ENCODE measurements around the gene TRIM3.

Gene TRIM3

DNA sequence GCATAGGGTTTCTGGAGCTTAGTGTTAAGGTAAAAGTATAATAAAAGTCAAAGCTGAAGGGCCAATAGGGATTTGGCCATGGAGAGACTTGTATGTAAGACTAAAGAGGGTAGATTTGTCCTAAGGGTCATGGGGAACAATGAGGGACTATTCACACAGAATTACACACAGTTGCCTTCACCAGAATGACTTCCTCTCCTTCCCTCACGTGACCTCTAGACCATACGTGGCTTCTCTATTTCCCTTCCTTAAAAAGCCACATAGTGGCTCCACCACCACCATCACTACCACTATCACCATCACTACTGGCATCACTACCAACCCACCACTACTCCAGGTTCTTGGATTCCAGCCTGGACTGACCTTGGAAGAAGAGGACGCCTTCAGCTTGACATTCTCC lies 35.7 kb downstream of the TRIM3 start:
- DNase-seq (ENCODE audit: low read depth) = no peak

DNA sequence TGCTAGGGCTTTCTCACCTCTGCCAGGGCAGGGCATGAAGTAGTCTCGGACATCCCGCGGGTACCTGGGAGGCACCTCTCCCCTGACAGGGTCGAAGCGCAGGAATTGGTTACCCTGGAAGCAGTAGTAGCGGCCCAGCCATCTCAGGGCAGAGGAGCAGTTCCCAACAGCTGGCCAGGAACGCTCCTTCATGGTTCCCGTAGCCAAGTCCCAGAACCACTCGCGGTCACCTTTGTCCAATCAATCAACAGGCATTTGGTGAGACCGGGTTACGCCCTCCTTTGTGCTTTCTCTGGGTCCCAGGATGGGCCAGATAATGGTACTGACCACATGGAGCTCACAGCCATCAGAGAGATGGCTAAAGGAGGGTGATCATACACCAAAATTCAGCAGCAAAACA lies 36.3 kb downstream of the TRIM3 start:
- no peak for DNase-seq (ENCODE audit: low read depth)

DNA sequence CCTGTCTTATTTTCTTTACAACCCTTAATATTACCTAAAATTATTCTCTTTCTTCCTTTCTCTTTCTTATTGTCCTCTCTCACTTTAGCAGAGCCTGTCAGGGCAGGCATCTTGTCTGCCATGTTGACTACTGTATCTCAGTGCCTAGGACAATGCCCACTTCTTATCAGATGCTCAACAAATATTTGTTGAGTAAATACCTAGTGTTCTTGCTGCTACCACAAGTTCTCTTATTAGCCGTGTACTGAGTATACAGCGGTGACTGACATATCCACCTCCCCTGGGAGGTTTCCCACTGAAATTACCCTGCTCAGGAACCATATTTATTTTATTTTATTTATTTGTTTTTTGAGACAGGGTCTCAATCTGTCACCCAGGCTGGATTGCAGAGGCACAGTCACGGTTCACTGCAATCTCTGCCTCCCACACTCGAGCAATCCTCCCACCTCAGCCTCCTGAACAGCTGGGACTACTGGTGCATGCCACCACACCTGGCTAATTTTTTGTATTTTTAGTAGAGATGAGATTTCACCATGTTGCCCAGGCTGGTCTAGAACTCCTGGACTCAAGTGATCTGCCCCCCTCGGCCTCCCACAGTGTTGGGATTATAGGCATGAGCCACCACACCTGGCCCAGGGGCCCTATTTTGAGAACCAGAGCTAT lies 39.6 kb downstream of the TRIM3 start:
- DNase-seq (ENCODE audit: low read depth) = no peak

DNA sequence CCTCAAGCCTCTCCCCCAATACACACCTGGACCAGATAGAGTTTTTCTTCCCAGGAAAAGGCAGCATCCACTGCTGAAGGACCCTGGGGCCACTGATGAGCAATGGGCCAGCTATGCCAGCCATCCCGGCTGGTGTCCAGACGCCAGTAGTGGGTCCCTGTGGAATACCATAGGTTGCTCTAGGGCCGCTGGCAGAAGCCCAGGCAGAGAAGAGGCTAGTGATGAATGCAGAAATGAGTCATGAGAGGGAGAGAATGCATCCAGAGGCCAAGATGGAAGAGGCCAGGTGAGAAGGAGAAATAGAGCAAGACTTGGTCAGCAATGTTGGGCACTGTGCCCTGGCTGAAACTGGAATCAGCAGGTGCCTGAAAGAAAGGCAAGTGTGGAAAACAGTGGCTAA lies 41.9 kb downstream of the TRIM3 start:
- no peak for DNase-seq (ENCODE audit: low read depth)

DNA sequence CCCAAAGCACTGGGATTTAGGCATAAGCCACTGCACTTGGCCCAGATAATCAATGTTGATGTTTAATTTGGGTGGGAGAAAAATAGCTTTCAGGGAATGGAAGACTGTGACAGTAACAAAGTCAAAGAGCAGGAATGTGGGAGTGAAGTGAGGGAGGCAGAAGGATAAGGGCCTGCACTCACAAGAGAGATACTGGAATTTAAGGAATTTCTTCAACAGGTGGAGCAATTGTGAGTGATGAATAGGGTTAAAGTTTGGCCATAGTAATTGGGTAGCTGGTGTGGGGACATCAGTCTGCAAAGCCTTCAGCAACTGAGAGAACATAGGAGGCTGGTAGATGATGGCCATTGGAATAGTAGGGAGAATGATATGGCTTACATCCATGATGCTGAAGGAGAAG lies 46.2 kb downstream of the TRIM3 start:
- no peak for DNase-seq (ENCODE audit: low read depth)

DNA sequence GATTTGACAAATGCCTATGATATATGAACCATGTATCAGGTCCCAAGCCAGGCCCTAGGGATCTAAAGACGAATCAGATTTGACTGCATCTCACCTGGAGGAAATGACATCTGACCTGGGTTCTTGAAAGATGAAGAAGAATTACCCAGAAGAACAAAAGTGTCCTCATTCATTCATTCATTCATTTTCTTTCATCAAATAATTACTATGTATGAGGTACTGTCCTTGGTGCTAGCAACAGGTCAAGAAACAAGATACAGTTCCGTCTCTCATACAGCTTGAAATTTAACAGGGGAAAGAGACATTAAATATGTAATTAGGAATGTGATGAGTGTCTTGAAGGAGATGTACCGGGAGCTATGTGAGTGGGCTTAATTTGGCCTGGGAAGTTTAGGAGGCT lies 53.1 kb downstream of the TRIM3 start:
- DNase-seq (ENCODE audit: low read depth) = no peak

DNA sequence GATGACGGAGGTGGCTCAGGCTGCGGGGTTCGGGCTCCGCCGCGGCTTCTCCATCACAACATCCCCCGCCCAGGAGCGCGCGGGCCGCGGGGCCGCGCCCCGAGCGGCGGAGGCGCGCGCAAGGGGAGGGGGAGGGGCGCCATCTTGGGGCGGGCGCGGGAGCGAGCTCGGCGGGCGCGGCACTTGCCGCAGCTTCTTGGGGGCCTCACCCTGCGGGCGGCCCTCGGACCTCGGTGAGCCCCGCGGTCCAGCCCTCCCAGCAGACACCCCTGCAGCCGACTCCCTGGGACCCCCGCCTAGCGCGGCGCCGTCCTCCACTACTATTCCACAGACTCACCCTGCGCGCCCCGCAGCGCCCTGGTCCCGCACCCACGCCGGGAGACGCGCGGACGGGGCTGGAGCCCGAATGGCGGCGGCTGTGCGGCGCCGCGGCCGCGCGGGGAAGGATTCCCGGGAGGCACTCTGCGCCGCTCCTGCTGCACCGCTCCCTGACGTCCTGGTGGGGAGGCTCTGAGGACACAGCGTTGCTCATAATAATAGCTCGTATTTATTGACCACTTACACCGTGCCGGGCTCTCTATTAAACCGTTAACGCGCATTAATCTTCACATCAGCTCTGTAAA lies 54.6 kb downstream of the TRIM3 start, which contains the start of gene APBB1:
Gene APBB1, minus strand, starts transcription at position 86 of the 623 bp plus-strand sequence. CDS start 7,747 bp downstream, outside the sequence.
- DNase-seq (ENCODE audit: low read depth) = peak; percentile 72

DNA sequence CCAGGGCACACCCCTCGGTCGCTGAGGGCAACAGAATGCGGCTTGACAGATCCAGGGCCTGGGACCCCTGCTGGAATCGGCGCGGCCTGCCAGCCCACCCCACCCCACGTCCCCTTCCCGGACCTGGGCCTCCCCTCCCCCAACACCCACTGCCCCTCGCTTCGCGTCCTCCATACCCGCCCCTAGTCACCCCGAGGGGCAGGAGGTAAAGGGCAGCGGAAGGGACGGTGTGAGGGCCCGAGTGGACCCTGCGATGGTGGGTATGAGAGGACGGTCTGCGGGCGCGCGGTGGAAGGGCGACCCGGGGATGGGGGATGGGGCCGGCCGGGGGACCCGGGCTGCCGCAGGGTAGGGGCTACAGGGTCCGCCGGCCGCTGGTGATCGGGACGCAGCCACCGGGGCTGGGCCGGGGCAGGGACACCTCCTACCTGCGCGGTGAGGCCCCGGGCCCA lies 55.2 kb downstream of the TRIM3 start:
- DNase-seq (ENCODE audit: low read depth) = no peak

DNA sequence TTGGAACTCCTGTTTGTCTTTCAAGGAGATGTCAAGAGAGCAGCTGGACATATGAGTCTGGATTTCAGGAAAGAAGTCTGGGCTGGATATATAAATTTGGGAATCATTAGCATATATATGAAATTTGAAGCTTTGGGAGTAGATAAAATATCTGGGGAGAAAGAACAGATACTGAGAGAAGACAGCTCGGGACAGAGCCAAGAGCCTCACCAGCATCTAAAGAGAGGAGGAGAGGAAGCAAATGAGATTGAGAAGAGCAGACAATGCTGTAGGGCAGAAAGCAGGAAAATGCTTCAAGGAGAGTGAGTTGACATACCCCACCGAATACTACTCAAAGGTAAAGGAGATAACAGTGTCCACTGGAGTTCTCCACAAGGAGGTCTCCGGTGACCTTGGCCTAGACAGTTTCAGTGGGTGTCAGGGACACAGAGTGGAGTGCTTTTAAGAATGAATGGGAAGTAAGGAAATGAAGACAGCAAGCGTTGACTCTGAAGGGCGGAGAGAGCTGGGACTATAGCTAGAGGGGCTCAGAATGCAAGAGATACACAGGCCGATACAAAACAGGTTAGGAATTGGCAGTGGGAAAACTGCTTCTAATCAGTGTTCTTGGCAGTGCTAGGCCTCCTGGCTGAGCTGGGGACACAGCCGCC lies 55.7 kb downstream of the TRIM3 start:
- no peak for DNase-seq (ENCODE audit: low read depth)

DNA sequence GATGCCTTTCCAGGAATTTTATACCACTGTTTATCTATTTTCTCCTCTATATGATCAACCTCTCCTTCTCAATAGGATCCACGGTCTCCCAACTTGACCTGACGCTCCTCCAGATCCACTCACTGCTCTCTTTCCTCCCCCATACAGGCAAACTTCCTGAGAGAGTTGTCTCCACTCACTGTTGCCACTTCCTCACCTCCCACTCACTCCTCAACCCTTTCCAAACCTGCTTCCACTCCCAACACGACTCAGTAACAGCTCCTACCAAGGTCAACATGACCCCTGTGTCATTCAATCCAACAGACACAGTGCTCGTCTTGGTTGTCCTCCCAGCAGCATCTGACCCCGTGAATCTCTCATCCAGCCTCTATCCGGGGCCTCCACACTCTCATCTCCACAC lies 57.9 kb downstream of the TRIM3 start:
- DNase-seq (ENCODE audit: low read depth) = no peak

DNA sequence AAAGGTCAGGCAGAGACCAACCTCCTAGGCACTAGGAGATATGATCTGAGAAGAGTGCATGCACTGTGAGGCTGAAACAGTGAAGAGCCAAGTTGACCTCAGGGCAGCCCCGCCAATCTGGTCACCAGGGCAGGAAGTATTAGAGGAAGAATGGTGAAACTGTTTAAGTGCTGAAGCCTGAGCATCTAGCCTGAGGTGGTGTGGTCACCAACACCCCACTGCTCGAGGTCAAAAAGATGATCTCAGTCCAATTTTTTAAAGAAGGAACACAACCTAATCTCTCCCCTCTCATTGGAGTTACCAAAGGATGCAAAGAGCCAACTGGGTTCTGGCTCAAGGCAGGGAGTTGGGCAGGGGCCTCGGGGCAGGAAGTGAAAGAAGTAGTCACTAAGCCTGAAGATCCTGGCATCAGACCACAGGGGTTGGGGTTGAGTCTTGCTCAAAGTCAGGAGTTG lies 58.8 kb downstream of the TRIM3 start:
- DNase-seq (ENCODE audit: low read depth) = no peak

DNA sequence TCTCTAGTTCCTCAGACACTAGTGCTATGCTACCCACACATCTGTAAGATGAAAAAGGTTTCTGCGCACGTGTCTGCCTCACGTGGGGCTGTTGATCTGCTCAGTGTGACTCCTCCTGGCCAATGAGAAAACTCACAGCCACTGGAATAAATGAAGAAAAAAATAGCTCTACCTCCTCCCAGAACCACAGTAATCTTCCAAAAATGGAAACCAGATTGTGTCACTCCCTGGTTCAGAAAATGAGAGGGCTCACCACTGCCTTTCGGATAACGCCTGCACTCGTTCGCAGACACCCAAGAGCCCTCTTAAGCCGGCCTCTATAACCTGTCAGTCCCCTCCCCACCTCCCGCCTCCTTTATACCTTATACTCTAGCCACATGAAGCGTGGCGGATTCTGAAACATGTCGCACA lies 59.9 kb downstream of the TRIM3 start:
- peak; percentile 36 for DNase-seq (ENCODE audit: low read depth)

DNA sequence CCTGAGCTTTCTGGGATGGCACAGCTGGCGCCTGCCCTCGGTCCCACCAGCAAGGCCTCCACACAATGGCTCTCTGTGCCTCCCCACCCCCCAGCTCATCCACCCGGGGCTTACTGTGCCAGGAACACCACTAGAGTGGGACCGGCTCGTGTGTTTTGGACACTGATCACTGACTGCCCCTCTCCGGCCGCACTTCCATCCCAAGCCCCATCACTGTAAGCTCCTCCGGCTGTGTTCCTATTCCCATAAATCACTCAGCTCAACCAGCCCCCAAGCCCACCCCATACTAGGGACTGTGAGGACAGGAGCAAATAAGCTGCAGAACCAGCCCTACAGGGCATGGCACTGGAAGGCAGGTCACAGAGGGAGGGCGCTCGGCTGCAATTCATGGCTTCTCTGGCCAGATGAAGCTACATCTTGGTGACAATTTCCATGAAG lies 62.1 kb downstream of the TRIM3 start:
- DNase-seq (ENCODE audit: low read depth) = no peak

DNA sequence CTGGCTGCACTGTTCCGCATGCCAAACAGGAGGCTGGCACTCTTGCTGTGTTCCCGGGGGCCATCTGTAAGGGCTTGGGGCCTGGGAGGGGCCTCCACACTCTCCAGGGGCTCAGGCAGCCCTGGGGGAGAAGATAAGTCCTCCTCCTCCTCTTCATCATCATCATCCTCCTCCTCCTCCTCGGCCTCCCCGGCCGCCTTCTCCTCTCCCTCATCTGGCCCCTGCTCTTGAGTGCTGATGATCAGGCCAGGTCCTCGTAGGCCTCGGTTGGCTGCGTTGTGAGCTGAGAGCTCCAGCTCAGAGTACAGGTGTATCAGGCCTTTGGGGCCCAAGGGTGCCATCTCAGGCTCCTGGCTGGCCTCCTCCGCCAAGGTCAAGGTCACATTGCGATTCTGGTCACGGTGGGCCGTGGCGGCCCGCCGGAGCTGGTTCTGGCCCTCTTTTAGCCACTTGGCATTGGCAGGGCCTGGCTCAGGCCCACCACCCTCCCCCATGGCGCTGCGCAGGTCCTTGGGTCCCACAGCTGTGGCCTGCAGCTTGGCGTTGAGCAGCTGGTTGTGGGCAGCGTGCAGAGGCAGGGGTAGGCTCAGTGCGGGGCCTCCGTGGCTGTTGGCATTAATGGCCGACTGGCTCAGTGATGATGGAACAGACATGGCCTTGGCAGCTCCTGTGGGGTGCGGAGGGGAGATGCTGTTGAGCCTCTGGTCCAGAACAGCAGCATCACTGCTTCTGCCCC lies 62.9 kb downstream of the TRIM3 start:
- no peak for DNase-seq (ENCODE audit: low read depth)

DNA sequence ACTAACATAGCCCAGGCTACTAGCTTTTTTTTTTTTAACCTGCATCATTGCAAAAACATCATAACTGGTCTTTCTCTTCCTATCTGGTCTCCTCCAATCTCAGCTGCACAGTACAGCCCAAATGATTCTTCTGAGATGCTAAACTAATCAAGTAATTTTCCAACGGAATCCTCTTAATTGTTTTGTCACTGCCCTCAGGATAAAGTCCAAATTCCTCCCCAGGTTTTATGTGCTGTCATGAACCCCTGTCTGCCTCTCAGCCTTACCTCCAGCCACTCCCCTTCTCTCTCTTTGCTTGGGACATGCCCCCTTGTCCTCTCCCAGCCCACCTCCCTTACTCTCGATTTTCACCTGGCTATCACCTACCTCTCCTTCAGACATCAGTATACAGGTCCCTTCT lies 67.4 kb downstream of the TRIM3 start:
- DNase-seq (ENCODE audit: low read depth) = no peak

DNA sequence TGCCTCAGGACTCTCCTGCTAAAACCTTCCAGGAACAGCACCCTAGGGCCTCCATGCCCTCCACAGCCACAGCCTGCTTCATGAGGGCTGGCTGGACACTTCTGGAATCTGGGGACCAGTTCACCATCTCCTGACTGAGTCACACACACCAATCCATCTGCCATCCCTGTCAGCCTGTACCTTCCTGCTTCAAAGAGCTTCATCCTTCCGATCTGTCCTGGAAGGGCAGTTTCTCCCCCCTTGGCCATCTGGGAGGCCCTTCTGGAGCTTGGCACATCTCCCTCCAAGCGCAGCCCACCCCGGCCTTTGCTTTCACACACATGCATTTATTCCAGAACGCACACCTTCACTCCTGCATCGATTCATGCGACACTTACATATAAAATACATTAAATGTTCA lies 67.9 kb downstream of the TRIM3 start:
- DNase-seq (ENCODE audit: low read depth) = no peak

DNA sequence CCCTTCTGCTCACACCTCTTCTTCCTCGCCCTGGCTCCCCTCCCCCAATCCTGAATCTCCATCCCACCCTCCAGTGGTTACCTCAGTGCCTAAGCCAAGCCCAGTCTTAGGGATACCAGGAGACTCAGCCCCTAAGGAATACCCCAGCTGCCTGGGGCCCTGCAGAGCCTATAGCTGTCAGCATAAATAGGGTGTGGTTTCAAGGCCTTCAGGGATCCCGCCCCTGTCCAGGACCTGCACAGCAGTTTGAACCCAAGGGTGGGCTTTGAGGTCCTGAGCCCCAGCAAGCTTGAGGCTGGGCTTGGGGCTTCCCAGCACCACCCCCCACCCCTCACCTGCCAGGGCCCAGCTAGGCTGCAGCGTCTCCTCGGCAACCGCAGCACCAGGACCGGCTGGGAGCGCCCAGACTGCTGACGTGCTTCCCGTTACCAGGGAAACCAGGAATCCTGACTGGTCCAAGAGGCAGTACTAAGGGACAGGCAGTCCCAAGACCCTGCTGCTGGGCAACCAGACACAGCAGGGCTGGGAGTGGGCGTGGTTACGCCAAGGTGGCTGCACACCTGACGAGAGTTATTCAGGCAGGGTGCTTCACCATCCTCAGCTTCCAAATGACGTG lies 68.6 kb downstream of the TRIM3 start:
- no peak for DNase-seq (ENCODE audit: low read depth)

DNA sequence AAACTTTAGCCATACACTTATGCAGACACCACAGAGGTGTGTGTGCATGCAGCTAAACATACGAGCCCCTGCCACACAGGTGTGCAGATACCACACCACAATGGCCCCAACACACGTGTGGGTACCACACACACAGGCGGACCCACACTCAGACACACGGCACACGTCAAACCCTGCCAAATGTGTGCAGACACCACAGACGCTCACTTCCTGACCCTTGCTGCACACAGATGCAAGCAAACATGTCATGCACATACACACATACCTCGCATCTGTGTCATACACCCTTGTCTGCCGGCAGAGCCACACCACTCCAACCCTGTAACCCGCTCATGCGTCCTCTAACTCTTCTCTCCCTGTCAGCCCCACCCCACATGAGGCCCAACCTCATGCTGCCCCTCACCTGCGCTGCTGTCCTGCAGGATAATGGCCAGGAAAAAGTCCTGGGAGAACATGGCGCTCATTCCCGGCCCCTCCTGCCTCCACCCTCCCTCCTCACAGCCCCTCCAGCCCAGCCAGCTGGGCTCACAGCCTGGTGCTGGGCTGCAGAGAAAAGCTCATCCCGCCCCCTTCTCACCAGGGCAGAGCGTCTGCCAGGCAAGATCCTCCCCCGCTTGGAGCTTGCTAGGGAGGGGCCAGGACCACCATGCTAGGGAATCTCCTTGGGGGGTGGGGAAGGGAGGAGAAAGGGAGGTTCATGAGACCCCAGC lies 69.2 kb downstream of the TRIM3 start:
- DNase-seq (ENCODE audit: low read depth) = peak; percentile 21

DNA sequence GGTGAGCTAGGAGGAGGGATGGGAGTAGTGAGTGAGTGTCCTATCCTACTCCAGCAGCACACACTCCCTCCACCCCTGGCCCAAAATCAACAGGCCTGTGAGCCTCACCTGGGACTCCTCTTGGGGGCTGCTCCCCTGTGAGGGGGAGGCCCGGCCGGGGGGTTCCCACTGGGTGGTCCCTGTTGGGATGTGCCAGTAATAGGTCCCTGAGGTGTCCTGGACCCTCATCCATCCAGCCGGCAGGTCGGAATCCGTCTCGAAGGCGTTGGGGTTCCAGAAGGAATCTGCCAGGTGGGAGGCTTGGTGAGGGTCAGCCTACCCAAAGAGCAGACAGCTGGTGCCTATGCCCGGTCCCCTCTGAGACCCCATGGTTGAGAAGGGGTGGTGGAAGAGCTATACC lies 70.2 kb downstream of the TRIM3 start:
- no peak for DNase-seq (ENCODE audit: low read depth)

DNA sequence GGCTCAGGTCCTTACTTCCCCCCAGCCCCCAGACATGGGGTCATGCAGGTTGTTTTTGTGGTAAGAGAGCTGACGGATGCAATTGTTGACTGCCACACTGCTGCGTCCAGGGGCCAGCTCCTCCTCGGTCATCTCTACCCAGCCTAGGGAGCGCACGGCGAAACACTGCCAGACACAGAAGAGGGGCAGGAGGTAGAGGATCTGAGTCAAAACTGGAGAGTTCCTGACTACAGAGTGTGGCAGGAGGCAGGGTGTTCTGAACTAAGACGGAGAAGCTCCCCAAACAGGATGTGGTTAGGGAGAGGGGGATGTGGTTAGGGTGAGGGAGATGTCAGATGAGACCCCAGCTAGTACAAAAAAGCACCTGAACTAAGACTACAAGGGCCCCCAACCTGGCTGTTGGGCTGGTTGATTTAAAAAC lies 71.2 kb downstream of the TRIM3 start:
- DNase-seq (ENCODE audit: low read depth) = peak; percentile 64

DNA sequence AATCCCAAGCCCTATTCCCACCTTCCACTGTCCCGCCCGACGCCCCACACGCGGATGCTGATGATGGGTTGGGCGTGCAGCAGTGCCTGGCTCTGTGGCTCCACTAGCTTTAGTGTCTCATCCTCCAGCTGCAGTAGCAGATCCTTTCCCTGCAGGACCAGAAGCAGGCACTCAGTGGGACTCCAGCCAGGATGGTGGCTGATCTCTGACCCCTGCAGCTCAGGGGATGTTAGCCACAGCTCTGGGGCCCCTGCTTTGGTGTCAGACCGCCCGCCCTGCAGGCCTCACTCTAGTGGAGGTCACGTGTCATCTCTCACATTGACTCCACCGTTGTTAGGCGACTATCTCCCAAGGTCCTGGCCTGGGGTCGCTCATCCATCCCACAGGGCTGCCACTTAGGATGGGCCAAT lies 71.7 kb downstream of the TRIM3 start:
- no peak for DNase-seq (ENCODE audit: low read depth)
